NCI-H345 treated with DMSO at 0.1 percent for 48 hours (cell line): Measurements from ENCODE around the gene IFNAR2.
"Not testable (repeated sequence)": the region's sequence is repeated elsewhere in the genome, so short reads cannot be mapped to it uniquely, and the experiment has no call there.

ENCODE experiments used
- DNase-seq: peaks from one replicate; lab custom pipeline; 2025; ENCODE audit not compliant: unreplicated experiment; lab: John Stamatoyannopoulos, UW

The IFNAR2 gene

DNA sequence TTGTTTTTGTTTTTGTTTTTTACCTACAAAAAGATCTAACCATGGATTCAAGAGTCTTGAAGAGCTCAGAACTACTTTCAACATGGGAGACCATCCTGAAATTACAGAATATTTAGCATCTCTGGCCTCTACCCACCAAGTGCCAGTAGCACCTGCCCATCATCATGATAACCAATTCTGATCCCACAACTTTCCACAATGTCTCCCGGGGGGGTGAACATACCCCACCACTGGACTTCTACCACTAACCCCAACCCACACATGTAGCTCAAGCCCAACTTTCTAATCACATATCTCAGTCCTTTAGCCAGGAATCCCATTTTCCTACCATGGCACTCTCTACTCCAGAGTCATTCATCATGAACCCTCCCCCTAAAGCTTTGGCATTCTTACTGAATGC, 15.7 kb upstream of the IFNAR2 start:
- no peak for DNase-seq

- no peak for DNase-seq
Measured at GRCh38 chr21:33217138-33217520, 12.6 kb upstream of the IFNAR2 start.

DNA sequence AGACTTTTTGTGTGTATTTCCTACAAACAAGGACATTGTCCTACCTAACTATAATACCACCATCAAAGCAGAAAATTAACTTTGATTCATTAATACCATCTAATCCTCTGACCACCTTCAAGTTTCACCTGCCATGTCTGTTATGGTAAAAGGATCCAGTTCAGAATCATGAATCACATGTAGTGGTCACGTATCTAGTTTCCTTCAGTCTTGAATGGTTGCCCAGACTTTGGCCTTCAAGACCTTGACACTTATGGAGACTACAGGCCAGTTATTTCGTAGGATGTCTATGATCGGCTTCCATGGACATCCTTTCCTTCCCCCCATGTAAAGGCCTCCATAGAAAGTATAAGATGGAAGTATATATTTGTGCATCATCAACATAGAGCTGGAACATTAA, 10.4 kb upstream of the IFNAR2 start:
- DNase-seq = no peak

- no peak for DNase-seq
Measured at GRCh38 chr21:33219954-33220353, 9.8 kb upstream of the IFNAR2 start.

DNA sequence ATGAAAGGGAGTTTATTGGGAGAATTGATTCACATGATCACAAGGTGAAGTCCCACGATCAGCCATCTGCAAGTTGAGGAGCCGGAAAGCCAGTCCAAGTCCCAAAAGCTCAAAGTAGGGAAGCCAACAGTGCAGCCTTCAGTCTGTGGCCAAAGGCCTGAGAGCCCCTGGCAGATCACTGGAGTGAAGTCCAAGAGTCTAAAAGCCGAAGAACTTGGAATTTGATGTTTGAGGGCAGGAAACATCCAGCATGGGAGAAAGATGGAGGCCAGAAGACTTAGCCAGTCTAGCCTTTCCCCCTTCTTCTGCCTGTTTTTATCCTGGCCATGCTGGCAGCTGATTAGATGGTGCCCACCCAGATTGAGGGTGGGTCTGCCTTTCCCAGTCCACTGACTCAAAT, 4.4 kb upstream of the IFNAR2 start:
- not testable (repeated sequence) for DNase-seq

DNA sequence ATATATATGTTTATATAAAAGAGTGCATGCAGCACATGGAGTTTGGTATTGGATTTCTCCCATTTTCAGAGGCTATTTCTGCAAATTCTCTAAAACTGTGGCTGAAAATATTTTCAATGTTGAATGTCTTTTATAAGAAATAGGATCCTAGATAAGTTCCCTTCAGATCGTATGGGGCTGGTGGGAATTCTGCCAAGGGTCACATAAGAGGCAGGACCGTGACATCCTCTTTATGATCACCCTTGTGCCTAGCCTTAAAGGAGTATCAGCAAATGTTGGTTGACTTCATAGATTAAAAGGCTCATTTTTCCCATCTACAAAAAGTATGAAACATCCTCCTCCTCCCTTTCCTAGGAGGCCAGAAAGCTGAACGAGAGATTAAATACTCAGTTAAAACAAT, 1.3 kb upstream of the IFNAR2 start:
- DNase-seq = no peak

GRCh38 chr21:33229099-33229783, 497 bp upstream of the IFNAR2 start:
- peak; percentile 77 for DNase-seq

DNA sequence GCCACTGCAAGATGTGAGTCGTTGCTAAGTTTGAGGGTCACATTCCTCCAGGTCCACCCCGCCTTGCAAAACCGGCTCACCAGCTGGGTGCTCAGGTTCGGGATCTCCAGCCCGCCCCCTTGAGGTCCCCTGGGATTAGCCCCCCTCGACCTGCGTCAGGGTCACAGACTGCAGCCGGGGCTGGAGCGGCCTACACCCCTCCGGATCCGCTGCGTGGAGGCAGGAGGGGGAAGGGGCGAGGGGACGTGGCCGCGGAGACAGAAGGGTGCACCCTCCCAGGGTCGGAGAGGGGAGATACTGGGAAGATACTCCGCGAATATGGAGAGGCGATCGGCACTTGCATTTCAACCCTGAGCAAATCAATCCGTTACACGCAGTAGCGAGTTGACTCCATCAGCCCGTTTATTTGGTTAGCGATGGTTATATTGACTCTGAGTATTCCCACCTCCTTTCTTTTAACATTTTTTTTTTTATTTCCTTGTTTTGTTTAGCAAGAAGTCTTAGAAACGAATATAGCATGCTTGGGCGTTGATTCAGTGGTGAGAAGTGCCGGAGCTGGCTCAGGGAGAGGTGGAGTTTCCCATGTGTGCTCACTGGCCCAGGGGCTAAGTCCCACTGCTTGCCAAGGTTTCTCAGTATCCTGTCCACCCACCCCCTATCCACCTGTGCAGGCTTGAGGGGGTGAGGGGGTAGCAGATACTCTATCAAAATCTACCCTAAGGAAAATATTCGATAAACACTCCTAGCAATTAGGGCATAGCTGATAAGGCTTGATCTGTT, 997 bp downstream of the IFNAR2 start:
- DNase-seq = no peak

DNA sequence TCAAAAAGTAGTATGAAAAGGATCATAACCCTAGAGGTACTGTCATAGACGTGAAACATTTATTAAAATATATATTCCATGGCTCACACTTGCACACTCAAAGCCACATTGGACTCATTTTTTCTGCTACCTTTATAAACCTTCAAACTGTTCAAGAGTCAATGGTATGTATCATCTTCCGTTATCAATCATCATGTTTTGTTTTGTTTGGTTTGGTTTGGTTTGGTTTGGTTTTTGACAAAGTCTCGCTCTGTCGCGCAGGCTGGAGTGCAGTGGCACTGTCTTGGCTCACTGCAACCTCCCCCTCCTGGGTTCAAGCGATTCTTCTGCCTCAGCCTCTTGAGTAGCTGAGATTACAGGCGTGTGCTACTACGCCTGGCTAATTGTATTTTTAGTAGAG, 1.8 kb downstream of the IFNAR2 start:
- DNase-seq = no peak

- DNase-seq = no peak
Measured at GRCh38 chr21:33232291-33233034, 2.7 kb downstream of the IFNAR2 start.

DNA sequence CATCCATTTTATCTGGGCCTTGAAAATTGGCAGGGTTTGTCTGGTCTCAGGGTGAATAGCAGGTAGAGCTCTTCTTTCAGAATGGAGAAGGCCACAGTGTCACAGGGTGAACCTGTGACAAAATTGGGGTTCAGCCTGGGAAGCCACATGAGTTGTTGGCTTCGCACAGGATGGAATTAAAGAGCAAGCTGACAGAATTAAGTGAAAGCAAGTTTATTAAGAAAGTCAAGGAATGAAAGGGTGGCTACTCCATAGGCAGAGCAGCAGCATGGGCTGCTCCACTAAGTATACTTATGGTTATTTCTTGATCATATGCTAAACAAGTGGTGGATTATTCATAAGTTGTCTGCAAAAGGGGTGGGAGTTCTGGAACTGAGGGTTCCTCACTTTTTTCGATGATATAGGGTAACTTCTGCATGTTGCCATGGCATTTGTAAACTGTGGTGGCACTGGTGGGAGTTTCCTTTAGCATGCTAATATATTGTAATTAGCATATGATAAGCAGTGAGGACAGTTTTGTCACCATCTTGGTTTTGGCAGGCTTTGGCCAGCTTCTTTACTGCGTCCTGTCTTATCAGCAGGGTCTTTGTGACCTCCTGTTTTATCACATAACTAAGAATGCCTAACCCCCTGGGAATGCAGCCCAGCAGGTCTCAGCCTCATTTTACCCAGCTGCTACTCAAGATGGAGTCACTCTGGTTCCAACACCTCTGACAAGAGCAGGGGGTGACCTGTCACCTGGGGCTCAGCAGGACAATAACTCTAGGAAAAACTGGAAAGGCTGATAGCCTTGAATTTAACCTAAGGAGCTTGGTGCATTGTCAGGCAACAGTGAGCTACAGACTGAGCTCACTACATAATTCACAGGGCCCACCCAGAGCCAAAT, 5.1 kb downstream of the IFNAR2 start:
- DNase-seq = no peak

GRCh38 chr21:33236013-33236686, 6.4 kb downstream of the IFNAR2 start:
- no peak for DNase-seq

- no peak for DNase-seq
Measured at GRCh38 chr21:33236766-33237165, 7.0 kb downstream of the IFNAR2 start.

GRCh38 chr21:33237486-33237885, 7.7 kb downstream of the IFNAR2 start:
- no peak for DNase-seq

- no peak for DNase-seq
Measured at GRCh38 chr21:33238146-33238545, 8.4 kb downstream of the IFNAR2 start.

GRCh38 chr21:33238565-33239255, 9.0 kb downstream of the IFNAR2 start:
- no peak for DNase-seq

DNA sequence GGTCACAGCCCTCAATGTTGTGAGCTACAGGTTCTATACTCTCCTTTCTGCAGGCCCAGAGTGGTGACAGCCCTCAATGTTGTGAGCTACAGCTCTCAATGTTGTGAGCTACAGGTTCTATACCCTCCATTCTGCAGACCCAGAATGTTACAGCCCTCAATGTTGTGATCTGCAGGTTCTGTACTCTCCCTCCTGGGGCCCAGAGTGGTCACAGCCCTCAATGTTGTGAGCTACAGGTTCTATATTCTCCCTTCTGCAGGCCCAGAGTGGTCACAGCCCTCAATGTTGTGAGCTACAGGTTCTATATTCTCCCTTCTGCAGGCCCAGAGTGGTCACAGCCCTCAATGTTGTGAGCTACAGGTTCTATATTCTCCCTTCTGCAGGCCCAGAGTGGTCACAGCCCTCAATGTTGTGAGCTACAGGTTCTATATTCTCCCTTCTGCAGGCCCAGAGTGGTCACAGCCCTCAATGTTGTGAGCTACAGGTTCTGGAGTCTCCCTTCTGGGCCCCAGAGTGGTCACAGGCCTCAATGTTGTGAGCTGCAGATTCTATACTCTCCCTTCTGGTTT, 9.9 kb downstream of the IFNAR2 start:
- not testable (repeated sequence) for DNase-seq

- no peak for DNase-seq
Measured at GRCh38 chr21:33240404-33240803, 10.7 kb downstream of the IFNAR2 start.

DNA sequence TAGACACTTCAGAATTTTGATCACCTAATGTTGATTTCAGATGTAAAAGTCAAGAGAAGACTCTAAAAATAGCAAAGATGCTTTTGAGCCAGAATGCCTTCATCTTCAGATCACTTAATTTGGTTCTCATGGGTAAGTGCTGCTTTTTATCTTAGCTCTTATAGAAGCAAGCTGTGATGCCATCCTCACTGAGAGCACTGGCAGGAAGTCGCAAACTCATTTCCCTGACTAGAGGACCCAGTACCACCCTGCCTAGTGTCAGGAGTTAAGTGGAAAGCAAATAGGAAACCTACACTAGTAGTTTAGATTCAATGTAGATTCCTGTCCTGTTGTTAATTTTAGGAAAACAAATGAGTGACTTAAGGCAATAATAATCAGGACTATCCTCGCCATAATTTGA, 12.1 kb downstream of the IFNAR2 start:
- no peak for DNase-seq
